Measurements from ENCODE around the gene SLC25A30.
"Not testable (repeated sequence)": the region's sequence is repeated elsewhere in the genome, so short reads cannot be mapped to it uniquely, and the experiment has no call there.

Gene SLC25A30

DNA sequence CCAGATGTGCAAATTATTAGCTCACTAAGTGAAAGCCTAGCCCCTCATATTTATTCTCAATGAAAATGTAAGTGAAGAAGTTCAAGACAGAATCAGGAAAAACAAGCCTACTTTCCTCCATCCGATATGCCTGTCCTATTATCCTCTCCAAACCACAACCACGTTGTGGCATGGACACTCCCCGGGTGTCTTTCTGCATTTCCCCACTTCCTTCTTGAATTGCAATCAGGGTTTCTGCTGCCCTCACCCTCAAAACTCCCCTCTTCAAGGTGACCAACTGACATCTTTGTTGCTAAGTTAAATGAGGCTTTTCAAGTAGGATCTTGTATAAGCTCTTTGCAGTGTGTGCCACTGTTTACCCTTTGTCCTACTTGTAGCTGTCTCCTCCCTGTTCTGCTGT lies 11.8 kb downstream of the SLC25A30 start:
- H3K27me3 ChIP-seq (replicated peaks; ENCODE audit: control insufficient read depth, insufficient read depth, low read length) = no peaks in the 10 kb centered on the region
- no peak for DNase-seq (ENCODE audit: low read depth)
- H3K4me3 ChIP-seq (ENCODE audit: low read length) = no peak overlapping the region
- H3K9ac ChIP-seq (ENCODE audit: low read length) = no peak overlapping the region
- no peaks in the 10 kb centered on the region for H3K4me1 ChIP-seq (ENCODE audit: control insufficient read depth, insufficient read depth, low read length)
- H3K9me3 ChIP-seq (ENCODE audit: control insufficient read depth, low read length) = no peaks in the 10 kb centered on the region
- H3K36me3 ChIP-seq (ENCODE audit: control insufficient read depth, insufficient read depth, low read length, severe bottlenecking) = peaks cover 60% of the 10 kb centered on the region

DNA sequence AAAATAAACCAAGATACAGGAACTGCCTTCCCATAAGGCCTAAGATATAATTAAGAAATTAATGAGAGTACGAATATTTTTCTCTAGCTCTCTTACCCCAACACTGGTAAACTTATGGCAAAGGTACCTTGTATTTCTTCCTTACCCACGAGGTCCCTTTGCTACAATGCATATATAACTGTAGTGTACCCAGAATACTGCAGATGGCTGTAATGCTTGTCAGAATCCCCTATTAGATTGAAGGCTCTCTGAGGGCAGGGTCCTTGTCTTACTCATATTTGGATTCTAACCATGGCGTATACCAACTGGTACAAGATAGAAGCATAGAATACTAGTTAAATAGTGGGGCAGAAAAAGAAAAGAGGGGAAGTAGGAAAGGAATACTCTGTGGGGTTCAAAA lies 15.1 kb downstream of the SLC25A30 start:
- no peaks in the 10 kb centered on the region for H3K4me1 ChIP-seq (ENCODE audit: control insufficient read depth, insufficient read depth, low read length)
- H3K9me3 ChIP-seq (ENCODE audit: control insufficient read depth, low read length) = no peaks in the 10 kb centered on the region
- H3K4me3 ChIP-seq (ENCODE audit: low read length) = no peak overlapping the region
- peaks cover 67% of the 10 kb centered on the region for H3K36me3 ChIP-seq (ENCODE audit: control insufficient read depth, insufficient read depth, low read length, severe bottlenecking)
- H3K27me3 ChIP-seq (replicated peaks; ENCODE audit: control insufficient read depth, insufficient read depth, low read length) = no peaks in the 10 kb centered on the region
- DNase-seq (ENCODE audit: low read depth) = no peak
- H3K9ac ChIP-seq (ENCODE audit: low read length) = no peak overlapping the region

DNA sequence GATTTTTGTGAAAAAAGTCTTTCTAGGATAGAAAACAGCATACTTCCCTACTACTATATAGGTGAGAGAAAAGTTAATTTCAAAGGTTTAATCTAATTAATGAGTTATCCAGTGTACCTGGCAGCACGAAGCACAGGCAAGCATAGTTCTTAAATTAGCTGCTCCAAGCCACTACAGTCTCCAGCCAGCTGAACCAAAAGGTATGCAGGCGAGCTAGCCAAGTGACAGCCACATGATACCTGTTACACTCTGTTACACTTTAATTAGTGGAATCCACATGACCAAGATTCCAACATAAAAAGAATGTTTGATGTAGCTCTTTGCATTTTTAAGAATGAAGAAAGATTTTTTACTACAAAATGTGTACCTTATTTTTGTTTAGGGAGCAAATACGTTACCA lies 15.5 kb downstream of the SLC25A30 start:
- Histone ChIP-seq H3K9ac (ENCODE audit: low read length) (no peak overlapping the region), H3K9me3 (ENCODE audit: control insufficient read depth, low read length) (no peaks in the 10 kb centered on the region), H3K36me3 (ENCODE audit: control insufficient read depth, insufficient read depth, low read length, severe bottlenecking) (peaks cover 67% of the 10 kb centered on the region), H3K4me1 (ENCODE audit: control insufficient read depth, insufficient read depth, low read length) (no peaks in the 10 kb centered on the region), H3K27me3 (replicated peaks; ENCODE audit: control insufficient read depth, insufficient read depth, low read length) (no peaks in the 10 kb centered on the region), H3K4me3 (ENCODE audit: low read length) (no peak overlapping the region)
- DNase-seq (ENCODE audit: low read depth) = no peak

DNA sequence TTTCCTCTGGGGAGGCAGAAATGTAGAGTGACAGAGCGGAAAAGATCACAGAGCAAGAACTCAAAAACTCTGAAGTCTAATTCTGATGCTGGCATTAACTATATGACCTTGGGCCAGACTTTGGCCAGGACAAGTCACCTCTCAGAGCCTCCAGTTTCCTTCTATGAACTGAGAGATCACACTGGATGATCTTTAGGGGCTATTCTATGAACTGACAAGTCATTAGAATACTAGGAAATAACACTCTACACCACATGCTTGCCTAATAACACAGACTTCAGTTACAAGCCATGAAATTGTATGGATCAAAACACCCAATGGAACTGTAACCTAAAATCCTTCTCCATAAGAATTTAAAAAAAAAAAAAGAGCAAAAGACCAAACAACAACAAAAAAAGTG lies 16.9 kb downstream of the SLC25A30 start:
- Histone ChIP-seq H3K4me1 (ENCODE audit: control insufficient read depth, insufficient read depth, low read length) (no peaks in the 10 kb centered on the region), H3K9me3 (ENCODE audit: control insufficient read depth, low read length) (no peaks in the 10 kb centered on the region), H3K4me3 (ENCODE audit: low read length) (no peak overlapping the region), H3K36me3 (ENCODE audit: control insufficient read depth, insufficient read depth, low read length, severe bottlenecking) (peaks cover 62% of the 10 kb centered on the region), H3K9ac (ENCODE audit: low read length) (no peak overlapping the region), H3K27me3 (replicated peaks; ENCODE audit: control insufficient read depth, insufficient read depth, low read length) (no peaks in the 10 kb centered on the region)
- no peak for DNase-seq (ENCODE audit: low read depth)

GRCh38 chr13:45398877-45399276 lies 19.3 kb downstream of the SLC25A30 start:
- DNase-seq (ENCODE audit: low read depth) = no peak
- Histone ChIP-seq H3K4me1 (ENCODE audit: control insufficient read depth, insufficient read depth, low read length) (no peaks in the 10 kb centered on the region), H3K9me3 (ENCODE audit: control insufficient read depth, low read length) (no peaks in the 10 kb centered on the region), H3K4me3 (ENCODE audit: low read length) (no peak overlapping the region), H3K27me3 (replicated peaks; ENCODE audit: control insufficient read depth, insufficient read depth, low read length) (no peaks in the 10 kb centered on the region), H3K36me3 (ENCODE audit: control insufficient read depth, insufficient read depth, low read length, severe bottlenecking) (peaks cover 62% of the 10 kb centered on the region), H3K9ac (ENCODE audit: low read length) (no peak overlapping the region)

- Histone ChIP-seq H3K4me1 (ENCODE audit: control insufficient read depth, insufficient read depth, low read length) (no peaks in the 10 kb centered on the region), H3K27me3 (replicated peaks; ENCODE audit: control insufficient read depth, insufficient read depth, low read length) (no peaks in the 10 kb centered on the region), H3K9ac (ENCODE audit: low read length) (no peak overlapping the region), H3K36me3 (ENCODE audit: control insufficient read depth, insufficient read depth, low read length, severe bottlenecking) (peaks cover 59% of the 10 kb centered on the region), H3K4me3 (ENCODE audit: low read length) (no peak overlapping the region), H3K9me3 (ENCODE audit: control insufficient read depth, low read length) (no peaks in the 10 kb centered on the region)
- no peak for DNase-seq (ENCODE audit: low read depth)
Measured at GRCh38 chr13:45396533-45397095, 21.6 kb downstream of the SLC25A30 start.

- DNase-seq (ENCODE audit: low read depth) = peak; percentile 74
- Histone ChIP-seq H3K36me3 (ENCODE audit: control insufficient read depth, insufficient read depth, low read length, severe bottlenecking) (peaks cover 44% of the 10 kb centered on the region), H3K4me3 (ENCODE audit: low read length) (no peak overlapping the region), H3K9me3 (ENCODE audit: control insufficient read depth, low read length) (no peaks in the 10 kb centered on the region), H3K27me3 (replicated peaks; ENCODE audit: control insufficient read depth, insufficient read depth, low read length) (no peaks in the 10 kb centered on the region), H3K9ac (ENCODE audit: low read length) (no peak overlapping the region), H3K4me1 (ENCODE audit: control insufficient read depth, insufficient read depth, low read length) (no peaks in the 10 kb centered on the region)
Measured at GRCh38 chr13:45393941-45394570, 24.1 kb downstream of the SLC25A30 start.

GRCh38 chr13:45392811-45393210 lies 25.4 kb downstream of the SLC25A30 start:
- no peak overlapping the region for H3K4me3 ChIP-seq (ENCODE audit: low read length)
- H3K36me3 ChIP-seq (ENCODE audit: control insufficient read depth, insufficient read depth, low read length, severe bottlenecking) = peaks cover 31% of the 10 kb centered on the region
- no peak for DNase-seq (ENCODE audit: low read depth)
- H3K9ac ChIP-seq (ENCODE audit: low read length) = no peak overlapping the region
- H3K4me1 ChIP-seq (ENCODE audit: control insufficient read depth, insufficient read depth, low read length) = no peaks in the 10 kb centered on the region
- H3K9me3 ChIP-seq (ENCODE audit: control insufficient read depth, low read length) = no peaks in the 10 kb centered on the region
- H3K27me3 ChIP-seq (replicated peaks; ENCODE audit: control insufficient read depth, insufficient read depth, low read length) = no peaks in the 10 kb centered on the region

- Histone ChIP-seq H3K4me3 (ENCODE audit: low read length) (no peak overlapping the region), H3K36me3 (ENCODE audit: control insufficient read depth, insufficient read depth, low read length, severe bottlenecking) (peaks cover 28% of the 10 kb centered on the region), H3K9me3 (ENCODE audit: control insufficient read depth, low read length) (no peaks in the 10 kb centered on the region), H3K9ac (ENCODE audit: low read length) (no peak overlapping the region), H3K27me3 (replicated peaks; ENCODE audit: control insufficient read depth, insufficient read depth, low read length) (no peaks in the 10 kb centered on the region), H3K4me1 (ENCODE audit: control insufficient read depth, insufficient read depth, low read length) (no peaks in the 10 kb centered on the region)
- no peak for DNase-seq (ENCODE audit: low read depth)
Measured at GRCh38 chr13:45391926-45392325, 26.2 kb downstream of the SLC25A30 start.

DNA sequence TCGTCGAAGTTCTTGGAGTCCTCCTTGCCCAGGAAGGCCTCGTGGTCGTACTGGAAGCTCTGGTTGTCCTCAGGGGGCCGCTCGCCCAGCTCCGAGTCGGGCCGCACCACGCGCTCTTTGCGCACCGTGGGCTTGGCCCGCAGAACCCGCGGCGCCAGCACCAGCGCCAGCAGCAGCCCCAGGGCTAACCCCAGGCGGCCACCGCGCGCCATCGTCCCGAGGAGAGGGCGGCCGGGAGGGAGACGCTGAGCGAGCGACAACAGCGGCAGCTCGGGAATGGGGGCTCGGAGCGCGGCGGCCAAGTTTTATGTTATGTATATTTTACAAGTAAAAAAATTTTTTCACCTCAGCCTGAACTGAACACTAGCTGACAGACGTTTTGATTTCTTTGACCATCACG lies 27.0 kb downstream of the SLC25A30 start:
- H3K9me3 ChIP-seq (ENCODE audit: control insufficient read depth, low read length); DNase-seq (ENCODE audit: low read depth); H3K4me3 ChIP-seq (ENCODE audit: low read length); H3K4me1 ChIP-seq (ENCODE audit: control insufficient read depth, insufficient read depth, low read length); H3K9ac ChIP-seq (ENCODE audit: low read length); H3K27me3 ChIP-seq (replicated peaks; ENCODE audit: control insufficient read depth, insufficient read depth, low read length): not testable (repeated sequence)
- peaks cover 24% of the 10 kb centered on the region for H3K36me3 ChIP-seq (ENCODE audit: control insufficient read depth, insufficient read depth, low read length, severe bottlenecking)

- H3K27me3 ChIP-seq (replicated peaks; ENCODE audit: control insufficient read depth, insufficient read depth, low read length); H3K9me3 ChIP-seq (ENCODE audit: control insufficient read depth, low read length); H3K4me1 ChIP-seq (ENCODE audit: control insufficient read depth, insufficient read depth, low read length); H3K4me3 ChIP-seq (ENCODE audit: low read length); H3K9ac ChIP-seq (ENCODE audit: low read length); DNase-seq (ENCODE audit: low read depth): not testable (repeated sequence)
- H3K36me3 ChIP-seq (ENCODE audit: control insufficient read depth, insufficient read depth, low read length, severe bottlenecking) = peaks cover 16% of the 10 kb centered on the region
Measured at GRCh38 chr13:45390348-45390747, 27.8 kb downstream of the SLC25A30 start.

- Histone ChIP-seq H3K4me1 (ENCODE audit: control insufficient read depth, insufficient read depth, low read length) (no peaks in the 10 kb centered on the region), H3K9me3 (ENCODE audit: control insufficient read depth, low read length) (no peaks in the 10 kb centered on the region), H3K4me3 (ENCODE audit: low read length) (no peak overlapping the region), H3K27me3 (replicated peaks; ENCODE audit: control insufficient read depth, insufficient read depth, low read length) (no peaks in the 10 kb centered on the region), H3K36me3 (ENCODE audit: control insufficient read depth, insufficient read depth, low read length, severe bottlenecking) (peaks cover 11% of the 10 kb centered on the region), H3K9ac (ENCODE audit: low read length) (no peak overlapping the region)
- no peak for DNase-seq (ENCODE audit: low read depth)
Measured at GRCh38 chr13:45388664-45389063, 29.5 kb downstream of the SLC25A30 start.

Data from adipocyte (in vitro differentiated cells).